IPS-NIHi11 (cell line): Measurements from ENCODE around the gene FLT1.

ENCODE experiments used
- DNase-seq: peaks from one replicate; pipeline ENCODE4 v3.0.0; 2012; ENCODE audit warnings: mixed read lengths, low spot score

FLT1 gene

DNA sequence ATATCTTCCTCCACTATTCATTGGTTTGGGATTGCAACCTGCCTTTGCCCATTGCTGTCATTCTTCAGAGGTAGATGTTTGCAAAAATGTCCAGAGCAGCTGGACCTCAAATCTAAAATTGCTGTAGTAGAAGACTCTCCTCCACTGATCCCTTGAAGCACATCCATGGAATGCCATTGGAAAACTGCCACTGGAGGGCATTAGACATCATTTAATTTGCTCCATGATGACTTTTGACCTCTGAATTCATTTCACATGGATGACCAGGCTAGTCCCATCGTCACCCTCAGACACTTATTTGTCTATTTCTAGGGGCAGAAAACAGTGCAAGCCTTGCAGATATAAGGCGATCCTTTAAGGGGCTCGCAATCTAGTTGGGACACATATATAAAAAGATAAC is 33.9 kb upstream of the FLT1 start:
- no peak for DNase-seq

GRCh38 chr13:28528388-28528787 is 33.5 kb upstream of the FLT1 start:
- no peak for DNase-seq

DNA sequence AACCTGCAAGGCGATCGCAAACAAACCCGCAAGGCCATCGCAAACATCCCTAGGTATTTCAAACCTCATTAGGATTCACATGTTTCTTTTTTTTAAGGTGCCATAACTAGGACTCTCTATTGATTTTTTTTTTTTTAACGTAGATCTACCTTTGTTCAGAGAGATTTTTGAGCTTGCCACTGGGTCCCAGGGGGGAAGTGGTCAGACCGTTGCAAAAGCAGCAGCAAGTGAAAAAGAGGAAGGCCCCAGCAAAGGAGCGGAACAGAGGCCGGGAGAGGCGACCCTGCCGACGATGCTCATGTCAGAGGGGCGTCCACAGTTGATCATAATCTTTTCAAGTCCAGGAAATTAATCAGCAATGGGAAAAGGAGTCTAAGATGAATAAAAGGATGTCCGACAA is 32.7 kb upstream of the FLT1 start:
- no peak for DNase-seq

- DNase-seq = no peak
These were observed 31.9 kb upstream of the FLT1 start for GRCh38 chr13:28526876-28527275.

DNA sequence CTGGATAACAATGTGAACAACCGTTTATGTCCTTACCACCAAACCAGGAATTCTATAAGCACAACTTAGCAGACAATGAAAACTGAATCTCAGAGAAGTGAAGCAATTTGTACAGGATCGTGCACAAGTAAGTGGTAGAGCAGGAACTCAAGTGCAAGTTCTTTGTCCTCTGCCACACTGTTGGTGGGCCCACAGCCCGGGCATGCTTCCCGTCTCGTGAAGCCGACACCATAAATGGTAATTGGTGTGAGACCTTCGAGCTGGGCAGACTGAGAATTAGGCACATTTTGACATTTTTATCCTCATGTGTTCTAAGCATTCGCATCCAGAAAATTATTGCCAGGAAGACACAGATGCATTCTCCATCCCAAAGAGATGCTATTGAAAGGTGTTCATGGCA is 27.9 kb upstream of the FLT1 start:
- no peak for DNase-seq

DNA sequence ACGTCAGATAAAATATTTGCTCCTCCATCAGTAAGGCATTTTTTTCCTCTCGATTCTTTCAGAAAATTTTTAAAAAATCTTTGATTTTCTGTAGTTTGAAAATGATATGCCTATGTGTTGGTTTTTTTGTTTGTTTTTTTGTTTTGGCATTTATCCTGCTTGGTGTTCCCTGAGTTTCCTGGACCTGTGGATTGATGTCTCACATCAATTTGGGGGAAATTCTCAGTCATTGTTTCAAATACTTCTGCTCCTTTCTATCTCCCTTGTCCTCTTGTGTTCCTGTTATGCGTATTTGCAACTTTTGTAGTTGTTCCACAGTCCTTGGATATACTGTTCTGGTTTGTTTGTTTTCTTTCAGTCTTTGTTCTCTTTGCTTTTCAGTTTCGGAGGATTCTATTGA is 18.8 kb upstream of the FLT1 start:
- no peak for DNase-seq

DNA sequence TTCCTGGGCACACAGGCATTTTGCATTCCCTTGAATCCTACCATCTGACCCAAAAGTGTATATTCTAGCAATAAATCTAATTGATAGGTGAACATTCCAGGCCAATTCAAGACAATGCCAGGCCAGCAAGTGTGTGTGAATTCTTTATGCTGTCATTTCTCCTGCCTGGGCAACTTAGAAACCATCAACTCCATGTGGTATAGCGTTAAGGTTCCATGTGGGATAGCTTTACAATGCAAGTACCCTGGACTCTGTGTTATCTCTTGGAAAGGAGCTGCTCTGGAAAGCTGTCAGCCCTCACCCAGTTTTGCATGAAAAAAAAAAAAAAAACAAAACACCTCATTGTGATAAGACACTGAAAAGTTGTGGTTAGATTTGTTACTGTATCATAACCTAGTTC is 15.6 kb upstream of the FLT1 start:
- DNase-seq = no peak

DNA sequence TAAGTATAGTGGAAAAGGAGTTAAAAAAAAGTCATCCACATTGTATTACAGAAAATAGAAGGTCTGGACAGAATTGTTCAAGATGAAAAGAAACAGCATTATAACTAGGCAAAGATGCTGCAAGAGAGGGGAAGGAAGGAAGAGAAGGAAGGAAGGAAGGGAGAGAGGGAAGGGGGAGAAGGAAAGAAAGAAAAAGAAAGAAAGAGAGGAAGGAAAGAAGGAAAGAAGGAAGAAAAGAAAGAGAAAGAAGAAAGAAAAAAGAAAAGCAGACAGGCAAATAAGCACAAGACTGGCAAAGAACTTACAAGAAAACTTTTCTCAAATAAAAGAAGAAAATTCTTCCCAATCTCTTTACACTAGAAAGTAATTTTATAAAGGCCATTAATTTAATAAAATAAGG is 15.1 kb upstream of the FLT1 start:
- DNase-seq = no peak

DNA sequence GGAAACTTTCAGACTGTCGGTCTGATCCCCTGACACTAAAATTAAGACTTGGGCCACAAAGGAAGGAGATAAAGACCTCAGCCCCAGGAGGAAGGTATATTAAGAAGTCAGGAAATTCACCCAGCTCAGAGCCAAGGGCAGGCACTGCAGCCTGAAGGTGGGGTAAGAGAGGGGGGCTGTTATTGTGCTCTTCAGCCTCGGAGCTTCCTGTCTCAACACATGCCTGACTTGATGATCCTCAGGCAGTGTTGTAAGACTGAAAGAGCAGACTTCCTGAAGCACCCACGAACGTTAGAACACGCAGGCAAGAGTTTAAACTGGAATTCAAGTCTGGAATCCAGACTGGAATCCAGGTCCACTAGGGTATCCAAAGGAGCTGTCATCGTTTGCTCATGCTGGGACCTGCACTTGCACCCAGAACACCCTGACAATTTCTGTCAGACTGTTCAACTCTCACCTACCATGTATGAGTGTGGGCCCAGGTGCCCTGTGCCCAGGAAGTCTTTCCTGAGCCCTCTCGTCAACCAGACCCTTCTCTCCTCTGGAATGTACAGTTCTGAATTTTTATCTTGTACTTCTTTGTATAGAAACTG is 10.7 kb upstream of the FLT1 start:
- no peak for DNase-seq

GRCh38 chr13:28503182-28503967 is 8.4 kb upstream of the FLT1 start:
- DNase-seq = no peak

DNA sequence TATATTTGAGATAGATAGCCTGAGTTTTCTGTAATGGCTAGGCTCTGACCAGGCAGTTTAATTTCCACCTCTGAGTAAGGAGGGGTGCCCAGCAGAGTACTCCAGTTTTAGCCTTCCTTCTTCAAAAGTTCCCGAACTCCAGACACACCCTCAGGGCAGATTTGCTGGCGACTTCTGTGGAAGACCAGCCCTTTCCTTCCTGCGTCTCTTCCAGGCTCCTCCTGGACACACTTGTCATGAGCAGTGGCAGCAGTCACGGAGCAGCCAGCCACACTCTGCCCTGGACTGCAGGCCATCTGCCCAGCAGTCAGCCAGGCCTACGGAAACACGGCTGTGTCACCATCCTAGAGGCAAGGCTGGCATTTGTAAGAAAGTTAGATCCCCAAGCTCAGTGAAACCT is 6.6 kb upstream of the FLT1 start:
- no peak for DNase-seq

DNA sequence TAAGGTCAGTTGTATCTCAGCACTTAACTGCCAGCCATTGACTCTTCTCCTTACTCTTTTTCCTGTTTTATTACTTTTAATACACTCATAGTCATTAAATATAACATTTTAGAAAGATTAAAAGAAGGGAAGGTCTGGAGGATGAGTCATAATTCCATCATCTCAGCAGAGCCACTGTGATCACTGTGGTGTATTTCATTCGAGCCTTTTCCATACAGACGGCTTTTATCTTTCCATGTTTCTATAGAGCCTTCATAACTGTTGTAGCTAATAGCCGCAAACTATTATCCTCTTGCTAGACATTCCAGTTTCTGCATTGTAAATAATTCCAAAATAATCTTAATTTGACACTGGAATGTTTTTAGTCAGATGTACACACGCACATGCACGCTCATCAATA is 4.7 kb upstream of the FLT1 start:
- no peak for DNase-seq

GRCh38 chr13:28498481-28499115 is 3.7 kb upstream of the FLT1 start:
- no peak for DNase-seq

- DNase-seq = no peak
These were observed 2.4 kb upstream of the FLT1 start for GRCh38 chr13:28497143-28497876.

DNA sequence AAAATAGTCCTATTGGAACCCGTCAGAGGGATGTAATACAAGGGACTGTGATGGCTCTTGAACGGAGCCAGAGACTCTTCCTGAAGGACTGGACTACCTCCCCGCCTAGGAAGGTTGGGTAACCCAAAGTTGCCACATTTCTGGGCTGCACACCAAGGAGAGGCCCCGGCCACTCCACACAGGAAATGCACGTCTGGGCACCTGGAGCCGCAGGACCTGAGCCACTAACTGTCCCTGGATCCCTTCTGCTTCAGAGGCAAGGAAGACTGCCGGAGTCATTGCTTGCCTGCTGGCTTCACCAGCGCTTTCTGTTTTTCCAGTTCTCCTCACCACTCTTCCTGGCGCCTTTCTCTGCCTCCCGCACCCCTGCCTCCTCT is 1.2 kb upstream of the FLT1 start:
- no peak for DNase-seq

- DNase-seq = no peak
These were observed 735 bp upstream of the FLT1 start for GRCh38 chr13:28495538-28496187.

GRCh38 chr13:28494504-28494777 is 487 bp downstream of the FLT1 start:
- DNase-seq = peak; percentile 35

GRCh38 chr13:28493740-28494503 is 1.0 kb downstream of the FLT1 start:
- peak; percentile 37 for DNase-seq

- DNase-seq = no peak
These were observed 2.2 kb downstream of the FLT1 start for GRCh38 chr13:28492569-28493367.

GRCh38 chr13:28490061-28490460 is 4.9 kb downstream of the FLT1 start:
- DNase-seq = no peak

- no peak for DNase-seq
These were observed 5.4 kb downstream of the FLT1 start for GRCh38 chr13:28489524-28489931.
